Uterus (tissue), 2 donors: ENCODE results near the gene COQ6.

Experiments
- CTCF ChIP-seq, 4 experiments: fragments of 200-600 bp in 2 of 4; fragments of 450-650 bp in 2 of 4; sonication (generic) in 2 of 4; IDR thresholded peaks; one replicate each; pipeline ENCODE4 v1.5.1; 2016 to 2019; ENCODE audit warnings: antibody characterized with exemption in 4 of 4, mild to moderate bottlenecking in 2 of 4, moderate library complexity in 1 of 4
- POLR2A ChIP-seq, 2 donors: fragments of 450-650 bp; IDR thresholded peaks; one replicate each; pipeline ENCODE4 v1.6.1; 2016; ENCODE audit warnings: antibody characterized with exemption in 2 of 2, mild to moderate bottlenecking in 1 of 2, moderate library complexity in 1 of 2

GRCh38 chr14:74008843-74009499 is 58.9 kb downstream of the COQ6 start:
- TF ChIP-seq POLR2A (IDR thresholded peaks at IDR 0.05) (no peak), CTCF (IDR thresholded peaks at IDR 0.05) (no peak)
